GM12878 (cell line): ENCODE measurements around the gene RANGRF. TPM values are rescaled to one million over a fixed set of nuclear protein-coding genes. Genes with fewer than 3 reads are reported as not detected.

ENCODE experiments used
- ATAC-seq: fragments of 200-7000 bp; cut with Tn5 transposase; 3 replicates; pipeline ENCODE4 v1.9.1; 2020; ENCODE audit warnings: mild to moderate bottlenecking, moderate library complexity
- BruUV-seq: library from RNA; stranded (reverse); fragments of 400-500 nt; replicated peaks from 2 replicates; lab custom pipeline; 2021; lab: Mats Ljungman, UMichigan
- CTCF ChIA-PET: fragments of 300-600 bp; sonication (Branson Sonifier 250); formaldehyde crosslinking; extraction: SDS; loops from one replicate; lab custom pipeline; 2021; ENCODE audit warnings: inconsistent platforms; lab: Yijun Ruan, JAX
- POLR2A ChIA-PET: fragments of 350-600 bp; formaldehyde crosslinking; extraction: SDS; loops from one replicate; lab custom pipeline; 2021; ENCODE audit warnings: inconsistent platforms; lab: Charles Lee
- RAD21 ChIA-PET: fragments of 300-600 bp; sonication (Branson Sonifier 250); formaldehyde crosslinking; loops from one replicate; lab custom pipeline; 2023; ENCODE audit warnings: antibody characterized with exemption; ENCODE audit not compliant: unreplicated experiment; lab: Charles Lee
- SMC1A ChIA-PET: fragments of 300-600 bp; sonication (Branson Sonifier 250); formaldehyde crosslinking; loops from one replicate; lab custom pipeline; 2023; ENCODE audit not compliant: unreplicated experiment, uncharacterized antibody; lab: Charles Lee
- DNase-seq: peaks from one replicate; pipeline ENCODE4 v3.0.0-alpha.2; 2011; ENCODE audit warnings: low read depth, low spot score
- FAIRE-seq: peaks from 3 replicates; lab custom pipeline; 2011; peaks lifted over from hg19 to GRCh38; lab: Jason Lieb, UNC
- H2AFZ ChIP-seq: 2 replicates; pipeline ENCODE4 v1.6.0; 2011; ENCODE audit warnings: low read depth, low read length, control low read depth; ENCODE audit not compliant: control insufficient read depth
- H3K27ac ChIP-seq: 2 replicates; pipeline ENCODE4 v1.5.1; 2011; ENCODE audit warnings: control low read depth; ENCODE audit not compliant: control insufficient read depth, insufficient read depth
- H3K27me3 ChIP-seq, 2 experiments: replicated peaks in 1 of 2; 2 replicates each; pipeline versions ENCODE4 v1.6.0 to v1.6.1; 2011; ENCODE audit warnings: low read length in 1 of 2; ENCODE audit not compliant: control insufficient read depth in 2 of 2, insufficient read depth in 2 of 2
- H3K36me3 ChIP-seq, 2 experiments: 2 replicates each; pipeline ENCODE4 v1.5.1; 2011; ENCODE audit warnings: low read length in 1 of 2; ENCODE audit not compliant: control insufficient read depth in 2 of 2, insufficient read depth in 2 of 2
- H3K4me1 ChIP-seq: 2 replicates; pipeline ENCODE4 v1.6.1; 2011; ENCODE audit warnings: mild to moderate bottlenecking, low read length, moderate library complexity, mixed read lengths; ENCODE audit not compliant: control insufficient read depth, insufficient read depth
- H3K4me2 ChIP-seq: 2 replicates; pipeline ENCODE4 v1.6.0; 2011; ENCODE audit warnings: control low read depth; ENCODE audit not compliant: control insufficient read depth, insufficient read depth
- H3K4me3 ChIP-seq: fragments of 200-600 bp; sonication (generic); 2 replicates; pipeline ENCODE4 v1.5.1; 2016
- H3K79me2 ChIP-seq: 2 replicates; pipeline ENCODE4 v1.6.0; 2011; ENCODE audit warnings: low read length; ENCODE audit not compliant: control insufficient read depth, insufficient read depth
- H3K9ac ChIP-seq: 2 replicates; pipeline ENCODE4 v1.8.0; 2011; ENCODE audit warnings: low read length, control low read depth, mixed read lengths; ENCODE audit not compliant: control insufficient read depth, insufficient read depth
- H3K9me3 ChIP-seq: replicated peaks from 3 replicates; pipeline ENCODE4 v1.5.1; 2011; ENCODE audit warnings: mild to moderate bottlenecking, low read length; ENCODE audit not compliant: control insufficient read depth, insufficient read depth
- H4K20me1 ChIP-seq: 2 replicates; pipeline ENCODE4 v1.6.0; 2011; ENCODE audit not compliant: control insufficient read depth, insufficient read depth
- ASH2L ChIP-seq: fragments of 300-600, 200-600 bp; sonication (generic); IDR thresholded peaks from 2 replicates; pipeline ENCODE4 v1.6.1; 2017; ENCODE audit warnings: low read depth, mild to moderate bottlenecking, borderline replicate concordance
- CHD1 ChIP-seq: IDR thresholded peaks from 2 replicates; pipeline ENCODE4 v1.6.1; 2012; ENCODE audit warnings: low read depth, low read length, improper control_type of control experiment
- HCFC1 ChIP-seq: fragments of 150-350 bp; IDR thresholded peaks from 2 replicates; pipeline ENCODE4 v1.6.1; 2014; ENCODE audit warnings: low read length
- HSF1 ChIP-seq: fragments of 150-350 bp; IDR thresholded peaks from 2 replicates; pipeline ENCODE4 v1.6.1; 2014; ENCODE audit warnings: mild to moderate bottlenecking, low read depth, low read length
- IKZF2 ChIP-seq, 2 experiments: fragments of 450-650 bp; IDR thresholded peaks; 2 replicates each; pipeline ENCODE4 v1.6.1; 2017; ENCODE audit warnings: mild to moderate bottlenecking in 2 of 2, moderate library complexity in 2 of 2
- NBN ChIP-seq: fragments of 450-650 bp; IDR thresholded peaks from 2 replicates; pipeline ENCODE4 v1.6.1; 2016
- RAD21 ChIP-seq: IDR thresholded peaks from 2 replicates; pipeline ENCODE4 v1.6.1; 2011; ENCODE audit warnings: mild to moderate bottlenecking, low read depth, low read length, moderate library complexity; ENCODE audit not compliant: insufficient read depth
- SPI1 ChIP-seq: IDR thresholded peaks from 2 replicates; pipeline ENCODE4 v1.6.1; 2011; ENCODE audit warnings: low read depth, mild to moderate bottlenecking, low read length, moderate library complexity, borderline replicate concordance; ENCODE audit not compliant: insufficient read depth
- ZBED1 ChIP-seq: IDR thresholded peaks from 2 replicates; pipeline ENCODE4 v1.6.1; 2016; ENCODE audit warnings: borderline replicate concordance
- ZNF207 ChIP-seq: fragments of 450-650 bp; IDR thresholded peaks from 2 replicates; pipeline ENCODE4 v1.6.1; 2014; ENCODE audit warnings: antibody characterized with exemption, mild to moderate bottlenecking, borderline replicate concordance
- ZNF24 ChIP-seq: fragments of 450-650 bp; IDR thresholded peaks from 2 replicates; pipeline ENCODE4 v1.6.1; 2017; ENCODE audit warnings: antibody characterized with exemption, mild to moderate bottlenecking
- WGBS: methylation state at CpG from one replicate; pipeline ENCODE4 v1.1.6; 2016; ENCODE audit warnings: low lambda C conversion rate; ENCODE audit not compliant: insufficient replicate concordance, insufficient coverage; ENCODE audit errors: missing lambda C conversion rate; 5-methylcytosine and 5-hydroxymethylcytosine counted together
- in situ Hi-C: fragments of 300-500 bp; cut with MboI; formaldehyde crosslinking; loops from 9 replicates; pipeline ENCODE4 v1.14.3; 2018; ENCODE audit warnings: mixed read lengths
- intact Hi-C: fragments of 100-400 bp; cut with micrococcal nuclease; formaldehyde crosslinking; loops from one replicate; pipeline ENCODE4 v1.14.2; 2022; ENCODE audit not compliant: unreplicated experiment
- polyA plus RNA-seq, 11 experiments: library from polyadenylated mRNA; depleted of rRNA in 4 of 11; unstranded in 6 of 11; stranded (reverse) in 5 of 11; fragments of >200 nt; fragmentation: Nextera tagmentation in 4 of 11; fragmentation: Illumina TruSeq in 1 of 11; extraction: Ambion mirVana in 4 of 11; extraction: Trizol in 1 of 11; gene quantifications; 1 replicate in 1 of 11; 2 replicates in 10 of 11; pipeline versions ENCODE4 v1.2.1 to v1.2.3, GENCODE V29; 2011 to 2016; ENCODE audit warnings: inconsistent platforms in 2 of 11, missing spikeins in 2 of 11, low read depth in 1 of 11
- total RNA-seq, 4 experiments: library from RNA; depleted of rRNA in 3 of 4; stranded (reverse); fragments of >200 nt in 3 of 4; fragmentation: Illumina TruSeq in 1 of 4; extraction: Trizol in 1 of 4; gene quantifications; 2 replicates each; pipeline versions ENCODE4 v1.2.1 to v1.2.3, GENCODE V29; 2013 to 2021
- TF ChIP-seq, protein P1 (sequence below): fragments of 450-650 bp; formaldehyde crosslinking; IDR thresholded peaks from 2 replicates; pipeline ENCODE4 v1.5.0; 2022; ENCODE audit warnings: mild to moderate bottlenecking, missing genetic modification characterization
- TF ChIP-seq, protein P2 (sequence below): IDR thresholded peaks from 2 replicates; pipeline ENCODE4 v1.6.1; 2011; ENCODE audit warnings: borderline replicate concordance, low read depth, mild to moderate bottlenecking, moderate library complexity, mixed read lengths, low read length; ENCODE audit not compliant: insufficient read depth; ENCODE audit errors: extremely low read length

RANGRF gene
- total and polyA plus RNA-seq, 10 of the 15 experiments (the other 5 are each of a cell fraction or from before 2014, with no cell fraction given) = 30.1 to 181 (median 61.4) TPM

GRCh38 chr17:8318010-8318935, 29.8 kb downstream of the RANGRF start (continued):
- TF ChIP-seq ZBED1 (no peak), HCFC1 (no peak)
- TF ChIP-seq, all 136 proteins: peak for 0

GRCh38 chr17:8320262-8320661, 31.8 kb downstream of the RANGRF start:
- ATAC-seq = no peak
- intact Hi-C loops = no loop called here
- ChIA-PET CTCF (interaction anchor here (0.6 kb wide), 1 partner anchor 38 kb away, joined by 4 read pairs; no protein-coding TSS in a partner anchor), RAD21 (no interaction called here), SMC1A (no interaction called here), POLR2A (no interaction called here)
- H3K36me3 ChIP-seq = no peaks in the 10 kb centered on the region
- TF ChIP-seq SPI1 (no peak), NBN (no peak), IKZF2 (IDR thresholded peaks at IDR 0.05) (no peak), ASH2L (no peak), CHD1 (no peak), RAD21 (no peak), HSF1 (no peak), ZNF24 (no peak), ZNF207 (no peak)
- TF ChIP-seq, protein P1, sequence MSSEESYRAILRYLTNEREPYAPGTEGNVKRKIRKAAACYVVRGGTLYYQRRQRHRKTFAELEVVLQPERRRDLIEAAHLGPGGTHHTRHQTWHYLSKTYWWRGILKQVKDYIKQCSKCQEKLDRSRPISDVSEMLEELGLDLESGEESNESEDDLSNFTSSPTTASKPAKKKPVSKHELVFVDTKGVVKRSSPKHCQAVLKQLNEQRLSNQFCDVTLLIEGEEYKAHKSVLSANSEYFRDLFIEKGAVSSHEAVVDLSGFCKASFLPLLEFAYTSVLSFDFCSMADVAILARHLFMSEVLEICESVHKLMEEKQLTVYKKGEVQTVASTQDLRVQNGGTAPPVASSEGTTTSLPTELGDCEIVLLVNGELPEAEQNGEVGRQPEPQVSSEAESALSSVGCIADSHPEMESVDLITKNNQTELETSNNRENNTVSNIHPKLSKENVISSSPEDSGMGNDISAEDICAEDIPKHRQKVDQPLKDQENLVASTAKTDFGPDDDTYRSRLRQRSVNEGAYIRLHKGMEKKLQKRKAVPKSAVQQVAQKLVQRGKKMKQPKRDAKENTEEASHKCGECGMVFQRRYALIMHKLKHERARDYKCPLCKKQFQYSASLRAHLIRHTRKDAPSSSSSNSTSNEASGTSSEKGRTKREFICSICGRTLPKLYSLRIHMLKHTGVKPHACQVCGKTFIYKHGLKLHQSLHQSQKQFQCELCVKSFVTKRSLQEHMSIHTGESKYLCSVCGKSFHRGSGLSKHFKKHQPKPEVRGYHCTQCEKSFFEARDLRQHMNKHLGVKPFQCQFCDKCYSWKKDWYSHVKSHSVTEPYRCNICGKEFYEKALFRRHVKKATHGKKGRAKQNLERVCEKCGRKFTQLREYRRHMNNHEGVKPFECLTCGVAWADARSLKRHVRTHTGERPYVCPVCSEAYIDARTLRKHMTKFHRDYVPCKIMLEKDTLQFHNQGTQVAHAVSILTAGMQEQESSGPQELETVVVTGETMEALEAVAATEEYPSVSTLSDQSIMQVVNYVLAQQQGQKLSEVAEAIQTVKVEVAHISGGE = no peak
- TF ChIP-seq, protein P2, sequence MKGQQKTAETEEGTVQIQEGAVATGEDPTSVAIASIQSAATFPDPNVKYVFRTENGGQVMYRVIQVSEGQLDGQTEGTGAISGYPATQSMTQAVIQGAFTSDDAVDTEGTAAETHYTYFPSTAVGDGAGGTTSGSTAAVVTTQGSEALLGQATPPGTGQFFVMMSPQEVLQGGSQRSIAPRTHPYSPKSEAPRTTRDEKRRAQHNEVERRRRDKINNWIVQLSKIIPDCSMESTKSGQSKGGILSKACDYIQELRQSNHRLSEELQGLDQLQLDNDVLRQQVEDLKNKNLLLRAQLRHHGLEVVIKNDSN = no peak
- no peak overlapping the region for H3K9ac ChIP-seq
- DNase-seq = no peak
- no peak for FAIRE-seq
- no peak overlapping the region for H2AFZ ChIP-seq
- in situ Hi-C loops = no loop called here
- H3K27me3 ChIP-seq = peaks cover 3 to 4% of the 10 kb centered on the region in 2 experiments; a peak in 3 of 4 replicates
- no TSS peak for BruUV-seq
- no peaks in the 10 kb centered on the region for H3K4me1 ChIP-seq
- no peak overlapping the region for H3K4me2 ChIP-seq
- H4K20me1 ChIP-seq = no peaks in the 10 kb centered on the region
- 28% methylated on average over 4 of the region's 4 CpGs for WGBS
- H3K4me3 ChIP-seq = no peak overlapping the region
- no peaks in the 10 kb centered on the region for H3K79me2 ChIP-seq
- no peak overlapping the region for H3K27ac ChIP-seq
- H3K9me3 ChIP-seq = no peaks in the 10 kb centered on the region
